GM12878 (cell line): ENCODE data around the gene ADCY1. TPM values are rescaled to one million over a fixed set of nuclear protein-coding genes. Genes with fewer than 3 reads are reported as not detected.

Source experiments
- ATAC-seq: fragments of 200-7000 bp; cut with Tn5 transposase; 3 replicates; pipeline ENCODE4 v1.9.1; 2020; ENCODE audit warnings: mild to moderate bottlenecking, moderate library complexity
- BruUV-seq: library from RNA; stranded (reverse); fragments of 400-500 nt; replicated peaks from 2 replicates; lab custom pipeline; 2021; lab: Mats Ljungman, UMichigan
- CTCF ChIA-PET: fragments of 300-600 bp; sonication (Branson Sonifier 250); formaldehyde crosslinking; extraction: SDS; loops from one replicate; lab custom pipeline; 2021; ENCODE audit warnings: inconsistent platforms; lab: Yijun Ruan, JAX
- POLR2A ChIA-PET: fragments of 350-600 bp; formaldehyde crosslinking; extraction: SDS; loops from one replicate; lab custom pipeline; 2021; ENCODE audit warnings: inconsistent platforms; lab: Charles Lee
- RAD21 ChIA-PET: fragments of 300-600 bp; sonication (Branson Sonifier 250); formaldehyde crosslinking; loops from one replicate; lab custom pipeline; 2023; ENCODE audit warnings: antibody characterized with exemption; ENCODE audit not compliant: unreplicated experiment; lab: Charles Lee
- SMC1A ChIA-PET: fragments of 300-600 bp; sonication (Branson Sonifier 250); formaldehyde crosslinking; loops from one replicate; lab custom pipeline; 2023; ENCODE audit not compliant: unreplicated experiment, uncharacterized antibody; lab: Charles Lee
- DNase-seq: peaks from one replicate; pipeline ENCODE4 v3.0.0-alpha.2; 2011; ENCODE audit warnings: low read depth, low spot score
- FAIRE-seq: peaks from 3 replicates; lab custom pipeline; 2011; peaks lifted over from hg19 to GRCh38; lab: Jason Lieb, UNC
- H2AFZ ChIP-seq: 2 replicates; pipeline ENCODE4 v1.6.0; 2011; ENCODE audit warnings: low read depth, low read length, control low read depth; ENCODE audit not compliant: control insufficient read depth
- H3K27ac ChIP-seq: 2 replicates; pipeline ENCODE4 v1.5.1; 2011; ENCODE audit warnings: control low read depth; ENCODE audit not compliant: control insufficient read depth, insufficient read depth
- H3K27me3 ChIP-seq, 2 experiments: replicated peaks in 1 of 2; 2 replicates each; pipeline versions ENCODE4 v1.6.0 to v1.6.1; 2011; ENCODE audit warnings: low read length in 1 of 2; ENCODE audit not compliant: control insufficient read depth in 2 of 2, insufficient read depth in 2 of 2
- H3K36me3 ChIP-seq, 2 experiments: 2 replicates each; pipeline ENCODE4 v1.5.1; 2011; ENCODE audit warnings: low read length in 1 of 2; ENCODE audit not compliant: control insufficient read depth in 2 of 2, insufficient read depth in 2 of 2
- H3K4me1 ChIP-seq: 2 replicates; pipeline ENCODE4 v1.6.1; 2011; ENCODE audit warnings: mild to moderate bottlenecking, low read length, moderate library complexity, mixed read lengths; ENCODE audit not compliant: control insufficient read depth, insufficient read depth
- H3K4me2 ChIP-seq: 2 replicates; pipeline ENCODE4 v1.6.0; 2011; ENCODE audit warnings: control low read depth; ENCODE audit not compliant: control insufficient read depth, insufficient read depth
- H3K4me3 ChIP-seq: fragments of 200-600 bp; sonication (generic); 2 replicates; pipeline ENCODE4 v1.5.1; 2016
- H3K79me2 ChIP-seq: 2 replicates; pipeline ENCODE4 v1.6.0; 2011; ENCODE audit warnings: low read length; ENCODE audit not compliant: control insufficient read depth, insufficient read depth
- H3K9ac ChIP-seq: 2 replicates; pipeline ENCODE4 v1.8.0; 2011; ENCODE audit warnings: low read length, control low read depth, mixed read lengths; ENCODE audit not compliant: control insufficient read depth, insufficient read depth
- H3K9me3 ChIP-seq: replicated peaks from 3 replicates; pipeline ENCODE4 v1.5.1; 2011; ENCODE audit warnings: mild to moderate bottlenecking, low read length; ENCODE audit not compliant: control insufficient read depth, insufficient read depth
- H4K20me1 ChIP-seq: 2 replicates; pipeline ENCODE4 v1.6.0; 2011; ENCODE audit not compliant: control insufficient read depth, insufficient read depth
- ATF2 ChIP-seq: IDR thresholded peaks from 2 replicates; pipeline ENCODE4 v1.6.1; 2012; ENCODE audit warnings: low read length, inconsistent platforms
- BCL11A ChIP-seq: IDR thresholded peaks from 2 replicates; pipeline ENCODE4 v1.6.1; 2011; ENCODE audit warnings: low read depth, low read length
- BHLHE40 ChIP-seq, 2 experiments: fragments of 450-650 bp in 1 of 2; IDR thresholded peaks; 2 replicates each; pipeline ENCODE4 v1.6.1; 2011 to 2017; ENCODE audit warnings: low read depth in 2 of 2, borderline replicate concordance in 1 of 2, improper control_type of control experiment in 1 of 2, low read length in 1 of 2, mild to moderate bottlenecking in 1 of 2
- CBX5 ChIP-seq: sonication (generic); IDR thresholded peaks from 2 replicates; pipeline ENCODE4 v1.6.1; 2016; ENCODE audit warnings: low read depth, moderate library complexity, mild to moderate bottlenecking, inconsistent platforms
- CEBPB ChIP-seq, 2 experiments: fragments of 150-350 bp in 1 of 2; IDR thresholded peaks; 2 replicates each; pipeline ENCODE4 v1.6.1; 2012 to 2014; ENCODE audit warnings: low read depth in 2 of 2, low read length in 2 of 2, borderline replicate concordance in 1 of 2, inconsistent platforms in 1 of 2
- FOXK2 ChIP-seq: fragments of 450-650 bp; IDR thresholded peaks from 2 replicates; pipeline ENCODE4 v1.6.1; 2017; ENCODE audit warnings: mild to moderate bottlenecking, moderate library complexity
- HDAC6 ChIP-seq: fragments of 200-600 bp; sonication (generic); IDR thresholded peaks from one replicate; pipeline ENCODE4 v1.8.0; 2017; ENCODE audit warnings: antibody characterized with exemption; ENCODE audit not compliant: unreplicated experiment
- HSF1 ChIP-seq: fragments of 150-350 bp; IDR thresholded peaks from 2 replicates; pipeline ENCODE4 v1.6.1; 2014; ENCODE audit warnings: mild to moderate bottlenecking, low read depth, low read length
- NBN ChIP-seq: fragments of 450-650 bp; IDR thresholded peaks from 2 replicates; pipeline ENCODE4 v1.6.1; 2016
- NKRF ChIP-seq: fragments of 450-650 bp; conservative IDR thresholded peaks from 2 replicates; pipeline ENCODE4 v1.6.1; 2017; ENCODE audit warnings: mild to moderate bottlenecking, moderate library complexity
- PBX3 ChIP-seq: IDR thresholded peaks from 2 replicates; pipeline ENCODE4 v1.6.1; 2011; ENCODE audit warnings: mild to moderate bottlenecking, low read depth, low read length, moderate library complexity; ENCODE audit not compliant: insufficient replicate concordance
- SP1 ChIP-seq: IDR thresholded peaks from one replicate; pipeline ENCODE4 v1.6.1; 2011; ENCODE audit warnings: low read depth, low read length
- SUPT20H ChIP-seq: IDR thresholded peaks from 2 replicates; pipeline ENCODE4 v1.6.1; 2011; ENCODE audit warnings: low read depth, mild to moderate bottlenecking, low read length, moderate library complexity, borderline replicate concordance; ENCODE audit not compliant: control insufficient read depth
- ZNF207 ChIP-seq: fragments of 450-650 bp; IDR thresholded peaks from 2 replicates; pipeline ENCODE4 v1.6.1; 2014; ENCODE audit warnings: antibody characterized with exemption, mild to moderate bottlenecking, borderline replicate concordance
- ZSCAN29 ChIP-seq: fragments of 450-650 bp; IDR thresholded peaks from 2 replicates; pipeline ENCODE4 v1.6.1; 2017; ENCODE audit warnings: mild to moderate bottlenecking, moderate library complexity
- WGBS: methylation state at CpG from one replicate; pipeline ENCODE4 v1.1.6; 2016; ENCODE audit warnings: low lambda C conversion rate; ENCODE audit not compliant: insufficient replicate concordance, insufficient coverage; ENCODE audit errors: missing lambda C conversion rate; 5-methylcytosine and 5-hydroxymethylcytosine counted together
- in situ Hi-C: fragments of 300-500 bp; cut with MboI; formaldehyde crosslinking; loops from 9 replicates; pipeline ENCODE4 v1.14.3; 2018; ENCODE audit warnings: mixed read lengths
- intact Hi-C: fragments of 100-400 bp; cut with micrococcal nuclease; formaldehyde crosslinking; loops from one replicate; pipeline ENCODE4 v1.14.2; 2022; ENCODE audit not compliant: unreplicated experiment
- polyA plus RNA-seq, 11 experiments: library from polyadenylated mRNA; depleted of rRNA in 4 of 11; unstranded in 6 of 11; stranded (reverse) in 5 of 11; fragments of >200 nt; fragmentation: Nextera tagmentation in 4 of 11; fragmentation: Illumina TruSeq in 1 of 11; extraction: Ambion mirVana in 4 of 11; extraction: Trizol in 1 of 11; gene quantifications; 1 replicate in 1 of 11; 2 replicates in 10 of 11; pipeline versions ENCODE4 v1.2.1 to v1.2.3, GENCODE V29; 2011 to 2016; ENCODE audit warnings: inconsistent platforms in 2 of 11, missing spikeins in 2 of 11, low read depth in 1 of 11
- total RNA-seq, 4 experiments: library from RNA; depleted of rRNA in 3 of 4; stranded (reverse); fragments of >200 nt in 3 of 4; fragmentation: Illumina TruSeq in 1 of 4; extraction: Trizol in 1 of 4; gene quantifications; 2 replicates each; pipeline versions ENCODE4 v1.2.1 to v1.2.3, GENCODE V29; 2013 to 2021

Gene ADCY1
- total and polyA plus RNA-seq, 10 of the 15 experiments (the other 5 are each of a cell fraction or from before 2014, with no cell fraction given), result 0.13 to 1.4 (median 0.45) TPM; not detected in 1

- Histone ChIP-seq H3K36me3 (no peaks in the 10 kb centered on the region), H3K9ac (no peak overlapping the region), H3K4me3 (no peak overlapping the region), H2AFZ (no peak overlapping the region), H3K27me3 (no peaks in the 10 kb centered on the region; a peak in 1 of 4 replicates), H3K4me2 (no peak overlapping the region), H3K27ac (no peak overlapping the region), H3K4me1 (no peaks in the 10 kb centered on the region), H3K79me2 (no peaks in the 10 kb centered on the region), H3K9me3 (no peaks in the 10 kb centered on the region), H4K20me1 (no peaks in the 10 kb centered on the region)
- ATAC-seq (no peak), FAIRE-seq (no peak), DNase-seq (no peak)
- no TSS peak for BruUV-seq
- WGBS, result 21% methylated on average over 11 of the region's 11 CpGs
- in situ Hi-C loops, result no loop called here
- ChIA-PET CTCF (no interaction called here), POLR2A (no interaction called here), SMC1A (no interaction called here), RAD21 (no interaction called here)
- intact Hi-C loops, result no loop called here
- TF ChIP-seq BHLHE40 (IDR thresholded peaks at IDR 0.05; ENCODE audit: borderline replicate concordance in 1 of 2, low read depth in 2 of 2, low read length in 1 of 2), result no peak
- no peak for TF ChIP-seq ATF2
- no peak for TF ChIP-seq CBX5
- no peak for TF ChIP-seq ZNF207
- no peak for TF ChIP-seq SUPT20H
- TF ChIP-seq NKRF, result no peak
- no peak for TF ChIP-seq SP1
- TF ChIP-seq ZSCAN29, result no peak
- TF ChIP-seq HDAC6, result no peak
- no peak for TF ChIP-seq BCL11A
- no peak for TF ChIP-seq CEBPB (IDR thresholded peaks at IDR 0.05; ENCODE audit: borderline replicate concordance in 1 of 2, low read depth in 2 of 2, low read length in 2 of 2)
- no peak for TF ChIP-seq NBN
- no peak for TF ChIP-seq HSF1
- no peak for TF ChIP-seq FOXK2
- no peak for TF ChIP-seq PBX3
Measured at GRCh38 chr7:45591101-45591906, 17.1 kb downstream of the ADCY1 start.
